Measurements from ENCODE around the gene DRC7.

GRCh38 chr16:57778658-57779057 lies 84.1 kb downstream of the DRC7 start:
- TF ChIP-seq ARNT (IDR thresholded peaks at IDR 0.05), result no peak
- no peak for TF ChIP-seq FOXK2 (IDR thresholded peaks at IDR 0.05)
- no peak for TF ChIP-seq SP1 (IDR thresholded peaks at IDR 0.05)
- no peak for TF ChIP-seq BHLHE40 (IDR thresholded peaks at IDR 0.05; ENCODE audit: borderline replicate concordance)
- TF ChIP-seq FOXM1 (IDR thresholded peaks at IDR 0.05; ENCODE audit: borderline replicate concordance), result no peak
- TF ChIP-seq L3MBTL2 (conservative IDR thresholded peaks at IDR 0.05), result no peak
- no peak for TF ChIP-seq TARDBP (IDR thresholded peaks at IDR 0.05)
- TF ChIP-seq PKNOX1 (IDR thresholded peaks at IDR 0.05), result no peak
- no peak for TF ChIP-seq FOXA1 (IDR thresholded peaks at IDR 0.05)
